SK-N-SH treated with all-trans-retinoic acid at 6 μM for 48 hours (cell line): ENCODE measurements around the gene REPIN1.

Experiments used
- ARNTL ChIP-seq: fragments of 450-650 bp; formaldehyde crosslinking; IDR thresholded peaks from 2 replicates; pipeline ENCODE4 v1.5.0; 2020; ENCODE audit warnings: low read depth, mild to moderate bottlenecking, moderate library complexity, borderline replicate concordance
- ESRRG ChIP-seq: fragments of 250-450 bp; sonication (Bioruptor Pico); IDR thresholded peaks from 2 replicates; pipeline ENCODE4 v1.6.1; 2021; ENCODE audit warnings: mild to moderate bottlenecking
- ISL1 ChIP-seq: fragments of 250-450 bp; sonication (Bioruptor Pico); IDR thresholded peaks from 2 replicates; pipeline ENCODE4 v2.1.2; 2022; ENCODE audit warnings: mild to moderate bottlenecking, moderate library complexity
- OSR1 ChIP-seq: fragments of 250-450 bp; sonication (Bioruptor Pico); IDR thresholded peaks from 2 replicates; pipeline ENCODE4 v1.8.0; 2022; ENCODE audit warnings: moderate library complexity, mild to moderate bottlenecking, inconsistent platforms
- PPARA ChIP-seq: fragments of 250-450 bp; sonication (Bioruptor Pico); IDR thresholded peaks from 2 replicates; pipeline ENCODE4 v1.5.0; 2020; ENCODE audit warnings: mild to moderate bottlenecking, borderline replicate concordance
- RARB ChIP-seq: fragments of 250-450 bp; sonication (Bioruptor Pico); IDR thresholded peaks from 2 replicates; pipeline ENCODE4 v1.8.0; 2021; ENCODE audit warnings: mild to moderate bottlenecking, moderate library complexity
- SNAI2 ChIP-seq: fragments of 250-450 bp; sonication (Bioruptor Pico); IDR thresholded peaks from 2 replicates; pipeline ENCODE4 v1.5.0; 2020; ENCODE audit warnings: mild to moderate bottlenecking, moderate library complexity
- TCF4 ChIP-seq: fragments of 250-450 bp; sonication (Bioruptor Pico); IDR thresholded peaks from 2 replicates; pipeline ENCODE4 v1.8.0; 2021; ENCODE audit warnings: mild to moderate bottlenecking, moderate library complexity, borderline replicate concordance
- ZC3H10 ChIP-seq: fragments of 250-450 bp; sonication (Bioruptor Pico); IDR thresholded peaks from 2 replicates; pipeline ENCODE4 v1.5.1; 2021; ENCODE audit warnings: mild to moderate bottlenecking, moderate library complexity
- ZNF70 ChIP-seq: fragments of 450-650 bp; formaldehyde crosslinking; IDR thresholded peaks from 2 replicates; pipeline ENCODE4 v1.5.0; 2020; ENCODE audit warnings: mild to moderate bottlenecking, moderate library complexity
- ZNF8 ChIP-seq: fragments of 450-650 bp; formaldehyde crosslinking; IDR thresholded peaks from 2 replicates; pipeline ENCODE4 v1.5.0; 2020; ENCODE audit warnings: mild to moderate bottlenecking, moderate library complexity
- TF ChIP-seq, protein P1 (sequence below): fragments of 250-450 bp; sonication (Bioruptor Pico); IDR thresholded peaks from 2 replicates; pipeline ENCODE4 v1.8.0; 2020; ENCODE audit warnings: mild to moderate bottlenecking, moderate library complexity, borderline replicate concordance
- TF ChIP-seq, protein P2 (sequence below): fragments of 250-450 bp; sonication (Bioruptor Pico); IDR thresholded peaks from 2 replicates; pipeline ENCODE4 v1.5.1; 2020; ENCODE audit warnings: low read depth, mild to moderate bottlenecking, moderate library complexity

DNA sequence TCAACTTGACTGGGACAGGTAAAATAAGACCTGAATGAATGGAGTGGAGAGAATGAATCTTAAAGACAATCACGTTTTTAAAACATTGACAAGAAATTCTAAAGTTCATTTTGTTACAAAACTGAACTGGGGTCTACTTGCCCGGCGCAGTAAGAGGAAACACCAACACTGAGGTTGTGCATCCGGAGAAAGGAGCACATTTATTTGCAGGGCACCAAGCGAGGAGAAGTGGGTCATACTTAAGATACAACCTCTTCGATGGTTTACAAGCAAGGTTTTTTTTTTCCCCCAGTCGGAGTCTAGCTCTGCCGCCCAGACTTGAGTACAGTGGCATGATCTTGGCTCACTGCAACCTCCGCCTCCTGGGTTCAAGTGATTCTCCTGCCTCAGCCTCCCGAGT lies 3.4 kb upstream of the REPIN1 start:
- TF ChIP-seq RARB (CRISPR knock-in tag) (no peak), ESRRG (CRISPR knock-in tag) (no peak), ARNTL (CRISPR knock-in tag) (no peak), PPARA (CRISPR knock-in tag) (no peak), ZNF70 (CRISPR knock-in tag) (no peak), TCF4 (CRISPR knock-in tag) (no peak), OSR1 (CRISPR knock-in tag) (no peak), ISL1 (CRISPR knock-in tag) (no peak), ZC3H10 (no peak), SNAI2 (no peak), ZNF8 (CRISPR knock-in tag) (no peak)
- TF ChIP-seq, protein P1, sequence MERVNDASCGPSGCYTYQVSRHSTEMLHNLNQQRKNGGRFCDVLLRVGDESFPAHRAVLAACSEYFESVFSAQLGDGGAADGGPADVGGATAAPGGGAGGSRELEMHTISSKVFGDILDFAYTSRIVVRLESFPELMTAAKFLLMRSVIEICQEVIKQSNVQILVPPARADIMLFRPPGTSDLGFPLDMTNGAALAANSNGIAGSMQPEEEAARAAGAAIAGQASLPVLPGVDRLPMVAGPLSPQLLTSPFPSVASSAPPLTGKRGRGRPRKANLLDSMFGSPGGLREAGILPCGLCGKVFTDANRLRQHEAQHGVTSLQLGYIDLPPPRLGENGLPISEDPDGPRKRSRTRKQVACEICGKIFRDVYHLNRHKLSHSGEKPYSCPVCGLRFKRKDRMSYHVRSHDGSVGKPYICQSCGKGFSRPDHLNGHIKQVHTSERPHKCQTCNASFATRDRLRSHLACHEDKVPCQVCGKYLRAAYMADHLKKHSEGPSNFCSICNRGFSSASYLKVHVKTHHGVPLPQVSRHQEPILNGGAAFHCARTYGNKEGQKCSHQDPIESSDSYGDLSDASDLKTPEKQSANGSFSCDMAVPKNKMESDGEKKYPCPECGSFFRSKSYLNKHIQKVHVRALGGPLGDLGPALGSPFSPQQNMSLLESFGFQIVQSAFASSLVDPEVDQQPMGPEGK (CRISPR knock-in tag): no peak
- TF ChIP-seq, protein P2, sequence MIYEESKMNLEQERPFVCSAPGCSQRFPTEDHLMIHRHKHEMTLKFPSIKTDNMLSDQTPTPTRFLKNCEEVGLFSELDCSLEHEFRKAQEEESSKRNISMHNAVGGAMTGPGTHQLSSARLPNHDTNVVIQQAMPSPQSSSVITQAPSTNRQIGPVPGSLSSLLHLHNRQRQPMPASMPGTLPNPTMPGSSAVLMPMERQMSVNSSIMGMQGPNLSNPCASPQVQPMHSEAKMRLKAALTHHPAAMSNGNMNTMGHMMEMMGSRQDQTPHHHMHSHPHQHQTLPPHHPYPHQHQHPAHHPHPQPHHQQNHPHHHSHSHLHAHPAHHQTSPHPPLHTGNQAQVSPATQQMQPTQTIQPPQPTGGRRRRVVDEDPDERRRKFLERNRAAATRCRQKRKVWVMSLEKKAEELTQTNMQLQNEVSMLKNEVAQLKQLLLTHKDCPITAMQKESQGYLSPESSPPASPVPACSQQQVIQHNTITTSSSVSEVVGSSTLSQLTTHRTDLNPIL (CRISPR knock-in tag): no peak
